Nephron (organoid): ENCODE results near the gene DNASE2.

ENCODE experiments used
- H3K27ac Mint-ChIP-seq, 3 experiments: 2 replicates each; pipeline ENCODE4 v1.8.0; 2020; ENCODE audit warnings: mixed read lengths in 3 of 3, mild to moderate bottlenecking in 2 of 3, moderate library complexity in 1 of 3
- H3K27me3 Mint-ChIP-seq: 2 replicates; pipeline ENCODE4 v1.8.0; 2021; ENCODE audit warnings: low read depth, mild to moderate bottlenecking, moderate library complexity, mixed read lengths
- H3K36me3 Mint-ChIP-seq: 2 replicates; pipeline ENCODE4 v1.8.0; 2020; ENCODE audit warnings: low read depth, mixed read lengths
- H3K4me1 Mint-ChIP-seq: 2 replicates; pipeline ENCODE4 v1.8.0; 2020; ENCODE audit warnings: mixed read lengths
- H3K4me3 Mint-ChIP-seq, 3 experiments: 2 replicates each; pipeline ENCODE4 v1.8.0; 2020; ENCODE audit warnings: mild to moderate bottlenecking in 3 of 3, mixed read lengths in 3 of 3, moderate library complexity in 2 of 3
- H3K9me3 Mint-ChIP-seq: 2 replicates; pipeline ENCODE4 v1.8.0; 2020; ENCODE audit warnings: mixed read lengths
- CTCF ChIP-seq, 3 experiments: fragments of 200-600 bp; sonication (generic); IDR thresholded peaks; one replicate each; pipeline ENCODE4 v1.5.0; 2021; ENCODE audit warnings: antibody characterized with exemption in 3 of 3; ENCODE audit not compliant: unreplicated experiment in 3 of 3

The DNASE2 gene

GRCh38 chr19:12843999-12844732, 37.1 kb downstream of the DNASE2 start:
- no peaks in the 10 kb centered on the region for H3K36me3 Mint-ChIP-seq
- no peak for TF ChIP-seq CTCF (IDR thresholded peaks at IDR 0.05; ENCODE audit: unreplicated experiment in 3 of 3)
- no peak overlapping the region for H3K4me3 Mint-ChIP-seq
- peaks cover 19% of the 10 kb centered on the region for H3K4me1 Mint-ChIP-seq
- H3K27ac Mint-ChIP-seq, result no peak overlapping the region
- no peaks in the 10 kb centered on the region for H3K9me3 Mint-ChIP-seq
- H3K27me3 Mint-ChIP-seq, result peaks cover 37% of the 10 kb centered on the region

- Mint-ChIP-seq H3K4me3 (no peak overlapping the region), H3K27me3 (peaks cover 45% of the 10 kb centered on the region), H3K9me3 (no peaks in the 10 kb centered on the region), H3K4me1 (peaks cover 22% of the 10 kb centered on the region), H3K36me3 (no peaks in the 10 kb centered on the region), H3K27ac (no peak overlapping the region)
- TF ChIP-seq CTCF (IDR thresholded peaks at IDR 0.05; ENCODE audit: unreplicated experiment in 3 of 3), result no peak
Observed at GRCh38 chr19:12843328-12843727, 37.9 kb downstream of the DNASE2 start.

GRCh38 chr19:12842511-12842910, 38.7 kb downstream of the DNASE2 start:
- TF ChIP-seq CTCF (IDR thresholded peaks at IDR 0.05; ENCODE audit: unreplicated experiment in 3 of 3), result no peak
- Mint-ChIP-seq H3K4me3 (no peak overlapping the region), H3K9me3 (no peaks in the 10 kb centered on the region), H3K36me3 (no peaks in the 10 kb centered on the region), H3K4me1 (peaks cover 23% of the 10 kb centered on the region), H3K27me3 (peaks cover 53% of the 10 kb centered on the region), H3K27ac (no peak overlapping the region)

GRCh38 chr19:12841094-12841493, 40.2 kb downstream of the DNASE2 start:
- peaks cover 67% of the 10 kb centered on the region for H3K27me3 Mint-ChIP-seq
- peak overlapping the region; percentile 68 to 77 (median 76) for H3K4me3 Mint-ChIP-seq
- H3K4me1 Mint-ChIP-seq, result peaks cover 33% of the 10 kb centered on the region
- TF ChIP-seq CTCF (IDR thresholded peaks at IDR 0.05; ENCODE audit: unreplicated experiment in 3 of 3), result no peak
- H3K9me3 Mint-ChIP-seq, result peaks cover 2% of the 10 kb centered on the region
- H3K27ac Mint-ChIP-seq, result peak overlapping the region in 2 of 3 experiments; percentile 13 to 21
- no peaks in the 10 kb centered on the region for H3K36me3 Mint-ChIP-seq

- Mint-ChIP-seq H3K4me1 (peaks cover 33% of the 10 kb centered on the region), H3K4me3 (peak overlapping the region; percentile 68 to 77 (median 76)), H3K27ac (peak overlapping the region in 1 of 3 experiments; percentile 29), H3K9me3 (peaks cover 2% of the 10 kb centered on the region), H3K27me3 (peaks cover 75% of the 10 kb centered on the region), H3K36me3 (no peaks in the 10 kb centered on the region)
- TF ChIP-seq CTCF (IDR thresholded peaks at IDR 0.05; ENCODE audit: unreplicated experiment in 3 of 3), result no peak
Observed at GRCh38 chr19:12840091-12841079, 40.9 kb downstream of the DNASE2 start.
